MM.1S (cell line): ENCODE results near the gene HSPB9.

Source experiments
- DNase-seq: peaks from one replicate; pipeline ENCODE4 v3.0.0-alpha.2; 2015
- H2AFZ ChIP-seq: fragments of 300-600 bp; sonication (generic); 2 replicates; pipeline ENCODE4 v1.6.0; 2016; ENCODE audit warnings: antibody characterized with exemption, low read length
- H3F3A ChIP-seq: fragments of 300-600 bp; sonication (generic); 2 replicates; pipeline ENCODE4 v1.6.1; 2016; ENCODE audit warnings: mild to moderate bottlenecking, antibody characterized with exemption, low read length, moderate library complexity, mixed read lengths; ENCODE audit not compliant: insufficient read depth
- H3K27ac ChIP-seq: fragments of 300-600 bp; sonication (generic); 2 replicates; pipeline ENCODE4 v1.5.1; 2016; ENCODE audit warnings: mild to moderate bottlenecking, low read length
- H3K27me3 ChIP-seq: fragments of 300-600 bp; sonication (generic); replicated peaks from 2 replicates; pipeline ENCODE4 v1.6.0; 2016; ENCODE audit warnings: low read length; ENCODE audit not compliant: insufficient read depth
- H3K36me3 ChIP-seq: fragments of 300-600 bp; sonication (generic); replicated peaks from 2 replicates; pipeline ENCODE4 v1.6.1; 2016; ENCODE audit warnings: mild to moderate bottlenecking, low read length, mixed read lengths; ENCODE audit not compliant: insufficient read depth
- H3K4me1 ChIP-seq: fragments of 300-600 bp; sonication (generic); 2 replicates; pipeline ENCODE4 v1.6.1; 2016; ENCODE audit warnings: low read length, mixed read lengths
- H3K4me2 ChIP-seq: fragments of 300-600 bp; sonication (generic); 2 replicates; pipeline ENCODE4 v1.6.0; 2016; ENCODE audit warnings: low read depth, low read length
- H3K4me3 ChIP-seq: fragments of 300-600 bp; sonication (generic); 2 replicates; pipeline ENCODE4 v1.5.1; 2016; ENCODE audit warnings: low read length, mixed read lengths
- H3K79me2 ChIP-seq: fragments of 300-600 bp; sonication (generic); 2 replicates; pipeline ENCODE4 v1.6.1; 2016; ENCODE audit warnings: mixed run types, low read length, mixed read lengths
- H3K9ac ChIP-seq: fragments of 300-600 bp; sonication (generic); 2 replicates; pipeline ENCODE4 v1.6.1; 2016; ENCODE audit warnings: low read length, mixed read lengths
- H3K9me2 ChIP-seq: fragments of 300-600 bp; sonication (generic); replicated peaks from 2 replicates; pipeline ENCODE4 v1.6.1; 2016; ENCODE audit warnings: mild to moderate bottlenecking, low read length, mixed read lengths; ENCODE audit not compliant: insufficient read depth
- H3K9me3 ChIP-seq: fragments of 300-600 bp; sonication (generic); replicated peaks from 2 replicates; pipeline ENCODE4 v1.6.1; 2016; ENCODE audit warnings: mild to moderate bottlenecking, low read length, mixed read lengths; ENCODE audit not compliant: insufficient read depth
- H4K20me1 ChIP-seq: fragments of 300-600 bp; sonication (generic); 2 replicates; pipeline ENCODE4 v1.6.1; 2016; ENCODE audit warnings: mild to moderate bottlenecking, low read length, moderate library complexity, mixed read lengths; ENCODE audit not compliant: insufficient read depth
- EZH2 ChIP-seq: fragments of 300-600 bp; sonication (generic); optimal IDR thresholded peaks from 2 replicates; pipeline ENCODE3; 2017; ENCODE audit warnings: low read depth, mild to moderate bottlenecking, antibody characterized with exemption, low read length, mixed read lengths
- EZH2phosphoT487 ChIP-seq: fragments of 300-600 bp; sonication (generic); IDR thresholded peaks from 2 replicates; pipeline ENCODE4 v1.6.1; 2018; ENCODE audit warnings: antibody characterized with exemption, low read length
- TF ChIP-seq, protein P1 (sequence below): fragments of 300-600 bp; sonication (generic); IDR thresholded peaks from 2 replicates; pipeline ENCODE4 v1.5.1; 2016; ENCODE audit warnings: antibody characterized with exemption, low read length, mixed read lengths

HSPB9 gene

DNA sequence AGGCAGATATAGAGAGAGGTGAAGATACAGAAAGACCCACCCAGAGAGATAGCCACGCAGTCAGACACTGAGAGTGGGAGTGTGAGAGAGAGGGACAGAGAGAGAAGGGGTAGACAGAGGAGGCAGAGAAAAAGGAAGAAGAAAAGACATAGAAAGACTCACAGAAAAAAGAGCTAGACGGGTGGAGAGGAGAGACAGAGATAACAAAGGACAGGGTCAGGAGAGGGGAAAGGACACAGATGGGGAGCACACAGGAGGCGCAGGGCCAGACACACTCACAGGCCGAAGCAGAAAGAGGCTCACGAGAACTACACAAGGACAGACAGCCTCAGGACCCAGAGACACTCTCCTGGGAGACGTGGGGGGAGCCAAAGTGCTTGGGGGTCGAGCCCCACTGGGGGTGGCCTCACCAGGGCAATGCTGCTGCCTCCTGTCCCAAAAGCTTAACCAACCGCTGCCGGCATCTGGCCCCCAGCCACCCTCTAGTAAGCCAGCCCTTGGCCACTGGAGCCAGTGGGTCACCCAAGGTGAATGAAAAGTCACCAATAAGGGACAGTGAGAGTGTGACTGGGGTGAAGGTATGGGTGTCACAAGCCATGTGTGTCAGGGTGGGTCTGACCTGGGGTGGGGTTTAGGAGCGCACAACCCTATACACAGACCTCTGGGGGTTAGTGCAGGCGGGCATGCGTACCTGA is 28.1 kb upstream of the HSPB9 start:
- Histone ChIP-seq H3F3A (no peaks in the 10 kb centered on the region), H3K79me2 (no peaks in the 10 kb centered on the region), H4K20me1 (no peaks in the 10 kb centered on the region), H3K9ac (no peak overlapping the region), H3K9me2 (no peaks in the 10 kb centered on the region), H3K9me3 (no peaks in the 10 kb centered on the region), H3K27me3 (peaks cover 15% of the 10 kb centered on the region), H3K4me1 (no peaks in the 10 kb centered on the region; the same call in 1 of the 2 replicates), H2AFZ (no peak overlapping the region), H3K4me2 (no peak overlapping the region), H3K27ac (no peak overlapping the region), H3K4me3 (no peak overlapping the region), H3K36me3 (no peaks in the 10 kb centered on the region)
- no peak for TF ChIP-seq EZH2phosphoT487
- TF ChIP-seq EZH2 = no peak
- TF ChIP-seq, protein P1, sequence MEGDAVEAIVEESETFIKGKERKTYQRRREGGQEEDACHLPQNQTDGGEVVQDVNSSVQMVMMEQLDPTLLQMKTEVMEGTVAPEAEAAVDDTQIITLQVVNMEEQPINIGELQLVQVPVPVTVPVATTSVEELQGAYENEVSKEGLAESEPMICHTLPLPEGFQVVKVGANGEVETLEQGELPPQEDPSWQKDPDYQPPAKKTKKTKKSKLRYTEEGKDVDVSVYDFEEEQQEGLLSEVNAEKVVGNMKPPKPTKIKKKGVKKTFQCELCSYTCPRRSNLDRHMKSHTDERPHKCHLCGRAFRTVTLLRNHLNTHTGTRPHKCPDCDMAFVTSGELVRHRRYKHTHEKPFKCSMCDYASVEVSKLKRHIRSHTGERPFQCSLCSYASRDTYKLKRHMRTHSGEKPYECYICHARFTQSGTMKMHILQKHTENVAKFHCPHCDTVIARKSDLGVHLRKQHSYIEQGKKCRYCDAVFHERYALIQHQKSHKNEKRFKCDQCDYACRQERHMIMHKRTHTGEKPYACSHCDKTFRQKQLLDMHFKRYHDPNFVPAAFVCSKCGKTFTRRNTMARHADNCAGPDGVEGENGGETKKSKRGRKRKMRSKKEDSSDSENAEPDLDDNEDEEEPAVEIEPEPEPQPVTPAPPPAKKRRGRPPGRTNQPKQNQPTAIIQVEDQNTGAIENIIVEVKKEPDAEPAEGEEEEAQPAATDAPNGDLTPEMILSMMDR = no peak
- no peak for DNase-seq

DNA sequence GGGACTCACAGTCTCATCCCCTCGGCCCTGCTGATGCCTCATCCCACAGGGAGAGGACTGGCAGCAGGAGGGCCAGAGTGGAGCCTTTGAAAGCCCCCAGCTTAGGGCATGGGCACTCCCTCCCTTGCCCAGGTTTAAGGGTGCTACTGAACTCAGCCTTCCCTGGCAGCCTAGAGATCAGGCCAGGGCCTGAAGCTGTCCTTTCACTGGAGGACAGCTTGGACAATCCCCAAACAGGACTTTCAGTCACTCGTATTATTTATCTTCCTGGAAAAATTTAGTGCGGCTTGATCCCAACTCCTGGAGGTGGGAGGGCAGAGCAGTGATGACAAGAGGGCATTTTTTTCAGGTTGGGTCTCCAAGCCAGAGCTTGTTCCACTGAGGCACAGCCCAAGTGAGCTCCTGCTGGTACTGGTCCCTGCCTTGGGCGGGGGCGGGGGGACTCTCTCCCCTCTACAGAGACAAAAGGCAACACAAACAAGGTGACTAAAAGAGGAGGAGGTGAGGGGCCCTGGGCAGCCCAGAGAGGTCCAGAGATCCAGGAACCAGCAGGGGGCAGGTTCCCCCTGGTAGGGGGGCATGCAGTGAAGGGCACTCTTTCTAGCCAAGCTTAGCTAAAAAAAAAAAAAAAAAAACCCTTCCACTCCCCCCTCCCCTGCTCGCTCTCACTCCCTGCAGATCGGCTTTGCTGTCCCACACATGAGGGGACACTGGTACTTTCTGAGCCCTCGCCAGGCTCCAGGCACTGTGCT is 26.1 kb upstream of the HSPB9 start:
- Histone ChIP-seq H3K4me1 (no peaks in the 10 kb centered on the region; the same call in 1 of the 2 replicates), H3K9ac (no peak overlapping the region), H2AFZ (no peak overlapping the region), H3K79me2 (no peaks in the 10 kb centered on the region), H3K36me3 (no peaks in the 10 kb centered on the region), H3K27ac (no peak overlapping the region), H3K4me2 (no peak overlapping the region), H3K4me3 (no peak overlapping the region), H3F3A (no peaks in the 10 kb centered on the region), H3K9me3 (no peaks in the 10 kb centered on the region), H3K9me2 (no peaks in the 10 kb centered on the region), H3K27me3 (peaks cover 13% of the 10 kb centered on the region), H4K20me1 (no peaks in the 10 kb centered on the region)
- TF ChIP-seq EZH2phosphoT487 (no peak), EZH2 (no peak)
- TF ChIP-seq, protein P1 = no peak
- no peak for DNase-seq

DNA sequence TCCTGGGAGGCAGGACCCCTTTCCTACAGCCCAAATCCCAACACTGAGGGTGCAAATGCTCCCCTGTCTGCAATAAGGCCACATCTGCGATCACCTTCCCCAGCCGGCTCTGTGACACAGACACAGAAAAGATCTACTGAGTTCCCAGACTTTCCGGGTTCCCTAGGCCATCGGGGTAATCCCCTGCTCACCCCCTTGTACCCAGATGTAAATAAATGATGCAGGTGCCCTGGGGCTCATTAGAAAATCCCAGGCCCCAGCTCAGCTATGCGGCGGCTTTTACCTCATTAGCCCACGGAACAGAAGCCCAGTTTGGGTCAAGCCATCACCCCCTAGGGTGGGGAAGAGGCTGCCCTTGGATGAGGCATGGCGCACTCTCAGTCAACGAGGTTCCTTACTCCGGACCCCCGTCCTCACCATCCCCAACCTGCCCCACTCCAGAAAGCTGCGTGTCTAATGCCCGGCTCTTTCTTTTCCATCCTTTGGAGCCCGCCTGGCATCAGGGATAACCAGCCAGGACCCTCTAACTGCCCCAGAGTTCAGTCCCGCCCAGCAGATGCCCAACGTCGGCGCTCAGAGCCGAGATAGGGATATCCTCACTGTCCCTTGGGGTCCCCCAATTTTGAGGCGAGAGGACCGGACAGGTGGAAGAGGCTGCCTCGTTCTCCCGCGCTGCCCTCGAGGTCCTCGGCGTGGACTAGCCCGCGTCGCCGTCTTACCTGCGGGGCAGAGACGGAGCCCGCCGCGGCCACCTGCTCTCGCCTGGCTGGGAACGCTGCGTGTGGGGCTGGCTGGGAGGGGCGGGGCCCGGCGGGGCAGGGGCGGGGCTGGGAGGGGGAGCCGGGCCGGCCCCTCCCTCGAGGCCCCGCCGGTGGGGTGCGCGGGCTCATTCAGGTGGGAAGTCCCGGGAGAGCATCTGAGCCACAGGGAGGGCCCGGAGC is 24.6 kb upstream of the HSPB9 start, which contains the start of gene ZNF385C:
Gene ZNF385C, minus strand, starts transcription at position 783 of the 941 bp plus-strand sequence. CDS start 35,417 bp downstream, outside the sequence.
- Histone ChIP-seq H3K4me1 (no peaks in the 10 kb centered on the region; the same call in 1 of the 2 replicates), H3K9me3 (no peaks in the 10 kb centered on the region), H3K27me3 (peaks cover 13% of the 10 kb centered on the region), H3K9ac (no peak within 1 kb of the TSS), H3K4me2 (peak within 1 kb of the TSS; percentile 65; the same call in 1 of the 2 replicates), H3F3A (no peaks in the 10 kb centered on the region), H3K4me3 (peak within 1 kb of the TSS; percentile 23; the same call in 1 of the 2 replicates), H3K27ac (no peak within 1 kb of the TSS), H4K20me1 (no peaks in the 10 kb centered on the region), H2AFZ (peak within 1 kb of the TSS; percentile 40), H3K36me3 (no peaks in the 10 kb centered on the region), H3K79me2 (no peaks in the 10 kb centered on the region), H3K9me2 (no peaks in the 10 kb centered on the region)
- no peak for DNase-seq
- no peak for TF ChIP-seq EZH2phosphoT487
- TF ChIP-seq, protein P1 = no peak
- no peak for TF ChIP-seq EZH2
